Measurements from ENCODE around the gene DDA1. TPM values are rescaled to one million over a fixed set of nuclear protein-coding genes. Genes with fewer than 3 reads are reported as not detected.

DDA1 gene
- total RNA-seq, 1 donor from 2014 or later: 30.4 TPM

DNA sequence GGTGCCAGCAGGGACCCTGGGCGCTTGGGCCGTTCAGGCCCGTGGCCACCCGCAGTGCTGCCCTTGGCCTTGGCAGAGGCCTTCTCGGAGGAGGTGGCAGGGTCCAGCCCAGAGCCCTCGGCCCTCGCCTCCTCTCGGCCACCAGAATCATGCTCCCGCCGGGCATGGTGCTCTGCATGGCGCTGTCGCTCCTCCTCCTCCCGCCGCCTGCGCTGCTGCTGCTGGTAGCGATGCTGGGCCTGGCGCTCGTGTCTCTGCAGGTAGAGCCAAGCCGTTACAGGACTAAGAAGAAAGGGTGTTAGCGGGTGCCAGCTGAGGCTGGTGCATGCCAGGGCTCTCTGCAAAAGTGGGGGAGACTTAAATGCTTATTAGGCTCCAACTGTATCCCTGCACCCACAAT is 15.8 kb downstream of the DDA1 start:
- DNase-seq (no peak), ATAC-seq (no peak)
- Histone ChIP-seq H3K27me3 (no peaks in the 10 kb centered on the region), H3K4me1 (no peaks in the 10 kb centered on the region), H3K9me3 (no peaks in the 10 kb centered on the region), H3K27ac (no peak overlapping the region), H3K36me3 (peaks cover 19% of the 10 kb centered on the region), H3K4me3 (no peak overlapping the region)
- TF ChIP-seq, protein P1, sequence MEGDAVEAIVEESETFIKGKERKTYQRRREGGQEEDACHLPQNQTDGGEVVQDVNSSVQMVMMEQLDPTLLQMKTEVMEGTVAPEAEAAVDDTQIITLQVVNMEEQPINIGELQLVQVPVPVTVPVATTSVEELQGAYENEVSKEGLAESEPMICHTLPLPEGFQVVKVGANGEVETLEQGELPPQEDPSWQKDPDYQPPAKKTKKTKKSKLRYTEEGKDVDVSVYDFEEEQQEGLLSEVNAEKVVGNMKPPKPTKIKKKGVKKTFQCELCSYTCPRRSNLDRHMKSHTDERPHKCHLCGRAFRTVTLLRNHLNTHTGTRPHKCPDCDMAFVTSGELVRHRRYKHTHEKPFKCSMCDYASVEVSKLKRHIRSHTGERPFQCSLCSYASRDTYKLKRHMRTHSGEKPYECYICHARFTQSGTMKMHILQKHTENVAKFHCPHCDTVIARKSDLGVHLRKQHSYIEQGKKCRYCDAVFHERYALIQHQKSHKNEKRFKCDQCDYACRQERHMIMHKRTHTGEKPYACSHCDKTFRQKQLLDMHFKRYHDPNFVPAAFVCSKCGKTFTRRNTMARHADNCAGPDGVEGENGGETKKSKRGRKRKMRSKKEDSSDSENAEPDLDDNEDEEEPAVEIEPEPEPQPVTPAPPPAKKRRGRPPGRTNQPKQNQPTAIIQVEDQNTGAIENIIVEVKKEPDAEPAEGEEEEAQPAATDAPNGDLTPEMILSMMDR (IDR thresholded peaks at IDR 0.05): no peak
- intact Hi-C loops (cut with DNase I): no loop called here

DNA sequence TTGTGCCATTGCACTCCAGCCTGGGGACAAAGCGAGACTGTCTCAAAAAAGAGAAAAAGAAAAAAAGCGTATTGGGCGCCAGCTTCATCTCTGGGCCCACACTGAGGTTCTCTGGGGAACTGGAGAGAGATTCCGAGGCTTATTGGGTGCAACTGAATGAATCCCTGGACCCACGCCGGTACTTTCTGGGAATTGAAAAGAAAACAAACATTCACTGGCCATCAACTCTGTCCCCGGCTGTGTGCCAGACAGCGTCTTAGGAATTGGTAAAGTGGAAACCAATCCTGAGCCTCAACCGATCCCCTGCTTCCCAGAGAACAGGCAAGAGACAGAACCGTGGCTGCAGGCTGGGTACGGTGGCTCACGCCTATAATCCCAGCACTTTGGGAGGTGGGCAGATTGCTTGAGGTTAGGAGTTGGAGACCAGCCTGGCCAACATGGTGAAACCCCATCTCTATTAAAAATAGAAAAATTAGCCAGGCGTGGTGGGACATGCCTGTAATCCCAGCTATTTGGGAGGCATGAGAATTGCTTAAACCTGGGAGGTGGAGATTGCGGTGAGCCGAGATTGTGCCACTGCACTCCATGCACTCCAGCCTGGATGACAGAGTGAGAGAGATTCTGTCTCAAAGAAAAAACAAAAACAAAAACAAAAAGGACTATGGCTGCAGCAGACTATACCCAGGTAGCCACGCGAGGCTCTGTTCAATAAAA is 16.7 kb downstream of the DDA1 start:
- ATAC-seq (no peak), DNase-seq (no peak)
- no peaks in the 10 kb centered on the region for H3K9me3 ChIP-seq
- no peaks in the 10 kb centered on the region for H3K27me3 ChIP-seq
- H3K4me3 ChIP-seq: no peak overlapping the region
- H3K4me1 ChIP-seq: no peaks in the 10 kb centered on the region
- intact Hi-C loops (cut with DNase I): no loop called here
- peaks cover 10% of the 10 kb centered on the region for H3K36me3 ChIP-seq
- TF ChIP-seq, protein P1 (IDR thresholded peaks at IDR 0.05): no peak
- no peak overlapping the region for H3K27ac ChIP-seq

- no peaks in the 10 kb centered on the region for H3K4me1 ChIP-seq
- peaks cover 4% of the 10 kb centered on the region for H3K36me3 ChIP-seq
- no peak overlapping the region for H3K4me3 ChIP-seq
- H3K27ac ChIP-seq: no peak overlapping the region
- intact Hi-C loops (cut with DNase I): no loop called here
- H3K27me3 ChIP-seq: no peaks in the 10 kb centered on the region
- no peaks in the 10 kb centered on the region for H3K9me3 ChIP-seq
- DNase-seq: no peak
- TF ChIP-seq, protein P1 (IDR thresholded peaks at IDR 0.05): no peak
- ATAC-seq: no peak
Measured at GRCh38 chr19:17326595-17326966, 17.2 kb downstream of the DDA1 start.

DNA sequence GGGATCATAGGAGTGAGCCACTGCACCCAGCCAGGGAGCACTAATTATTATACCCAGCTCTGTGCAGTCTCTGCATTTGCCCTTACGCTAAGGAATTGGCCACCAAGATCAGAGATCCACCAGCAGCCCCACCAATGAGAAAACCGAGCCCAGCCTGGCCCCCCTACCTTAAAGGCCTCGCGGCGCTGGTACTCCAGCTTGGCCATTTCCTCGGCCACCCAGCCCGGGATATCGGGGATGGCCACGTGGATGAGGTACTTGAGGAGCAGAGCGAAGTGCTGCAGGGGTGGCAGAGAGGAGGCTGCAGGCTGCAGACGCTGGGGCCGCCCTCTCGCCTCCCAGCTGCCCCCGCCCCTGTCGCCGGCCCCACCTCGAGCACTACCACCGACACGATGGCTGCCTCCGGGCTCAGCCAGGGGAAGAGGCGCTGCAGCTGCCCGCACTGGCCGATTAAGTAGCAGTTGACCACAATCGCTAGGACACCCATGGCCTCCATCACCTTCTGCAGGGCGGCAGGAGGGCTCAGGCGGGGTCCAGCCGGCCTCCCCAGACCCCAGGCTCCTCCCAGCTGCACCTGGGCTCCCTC is 17.8 kb downstream of the DDA1 start:
- no peaks in the 10 kb centered on the region for H3K27me3 ChIP-seq

DNA sequence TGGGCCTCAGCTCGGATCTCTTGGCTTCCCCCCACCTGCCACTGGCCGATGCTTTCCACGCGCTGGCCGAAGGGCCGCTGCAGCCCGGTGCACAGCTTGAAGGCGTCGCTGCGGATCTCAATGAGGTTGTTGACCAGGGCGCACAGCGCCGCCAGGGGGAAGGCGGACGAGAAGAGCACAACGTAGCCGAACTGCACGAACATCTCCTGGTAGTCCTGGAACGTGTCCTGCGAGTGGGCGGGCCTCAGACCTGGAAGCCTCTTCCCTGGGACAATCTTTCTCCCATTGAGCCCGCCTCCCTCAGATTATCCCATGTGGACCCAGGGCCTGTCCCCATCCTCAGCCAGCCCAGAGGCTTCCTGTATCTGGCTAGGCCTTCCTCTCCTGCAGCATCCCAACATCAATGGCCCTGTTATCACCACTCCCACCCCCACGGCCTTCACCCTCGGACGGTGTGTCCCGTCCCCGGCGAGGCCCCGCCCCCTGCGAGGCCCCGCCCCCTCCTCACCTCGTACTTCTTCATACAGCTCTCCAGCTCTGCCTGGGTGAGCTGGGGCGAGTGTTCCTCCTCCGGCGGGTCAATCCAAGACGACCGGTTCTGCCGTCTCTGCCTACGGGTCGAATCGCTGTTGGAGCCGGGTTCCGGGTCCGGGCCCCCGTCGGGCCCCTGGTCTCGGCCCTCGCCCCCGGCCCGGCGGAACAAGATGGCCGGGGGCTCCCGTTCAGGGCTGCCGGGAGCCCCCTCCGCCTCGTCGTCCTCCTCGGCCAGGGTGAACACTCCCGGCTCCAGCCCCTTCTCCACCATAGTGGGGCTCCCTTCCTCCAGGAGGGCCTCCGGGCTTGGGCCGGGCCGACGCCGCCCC is 18.5 kb downstream of the DDA1 start:
- H3K36me3 ChIP-seq: no peaks in the 10 kb centered on the region
- intact Hi-C loops (cut with DNase I): no loop called here
- DNase-seq (peak; percentile 92), ATAC-seq (peak; percentile 87)
- H3K27me3 ChIP-seq: no peaks in the 10 kb centered on the region
- peak overlapping the region; percentile 47 for H3K4me3 ChIP-seq
- H3K9me3 ChIP-seq: no peaks in the 10 kb centered on the region
- TF ChIP-seq, protein P1 (IDR thresholded peaks at IDR 0.05): peak; percentile 29
- no peaks in the 10 kb centered on the region for H3K4me1 ChIP-seq
- H3K27ac ChIP-seq: peak overlapping the region; percentile 66

More for the DNA sequence above, 17.8 kb downstream of the DDA1 start:
- intact Hi-C loops (cut with DNase I): no loop called here
- Histone ChIP-seq H3K9me3 (no peaks in the 10 kb centered on the region), H3K36me3 (no peaks in the 10 kb centered on the region), H3K4me3 (no peak overlapping the region), H3K27ac (no peak overlapping the region), H3K4me1 (no peaks in the 10 kb centered on the region)
- DNase-seq: no peak
- TF ChIP-seq, protein P1 (IDR thresholded peaks at IDR 0.05): no peak
- no peak for ATAC-seq
